ENCODE measurements around the gene ALG1.

GRCh38 chr16:5108505-5109158, 37.0 kb downstream of the ALG1 start:
- TF ChIP-seq CTCF (conservative IDR thresholded peaks at IDR 0.05; ENCODE audit: low read depth in 2 of 2) (no peak), REST (IDR thresholded peaks at IDR 0.05; ENCODE audit: unreplicated experiment) (no peak), CREB1 (CRISPR knock-in tag; IDR thresholded peaks at IDR 0.05; ENCODE audit: low read depth) (no peak), EZH2 (IDR thresholded peaks at IDR 0.05; ENCODE audit: low read depth, unreplicated experiment) (no peak), POLR2AphosphoS5 (IDR thresholded peaks at IDR 0.05; ENCODE audit: low read depth) (no peak), EZH2phosphoT487 (IDR thresholded peaks at IDR 0.05; ENCODE audit: unreplicated experiment) (no peak)

Data from GM23338 (cell line).